ENCODE results near the gene KDM6A. TPM values are rescaled to one million over a fixed set of nuclear protein-coding genes. Genes with fewer than 3 reads are reported as not detected.

KDM6A gene
- polyA plus RNA-seq, 1 donor from 2014 or later = 25.1 TPM

DNA sequence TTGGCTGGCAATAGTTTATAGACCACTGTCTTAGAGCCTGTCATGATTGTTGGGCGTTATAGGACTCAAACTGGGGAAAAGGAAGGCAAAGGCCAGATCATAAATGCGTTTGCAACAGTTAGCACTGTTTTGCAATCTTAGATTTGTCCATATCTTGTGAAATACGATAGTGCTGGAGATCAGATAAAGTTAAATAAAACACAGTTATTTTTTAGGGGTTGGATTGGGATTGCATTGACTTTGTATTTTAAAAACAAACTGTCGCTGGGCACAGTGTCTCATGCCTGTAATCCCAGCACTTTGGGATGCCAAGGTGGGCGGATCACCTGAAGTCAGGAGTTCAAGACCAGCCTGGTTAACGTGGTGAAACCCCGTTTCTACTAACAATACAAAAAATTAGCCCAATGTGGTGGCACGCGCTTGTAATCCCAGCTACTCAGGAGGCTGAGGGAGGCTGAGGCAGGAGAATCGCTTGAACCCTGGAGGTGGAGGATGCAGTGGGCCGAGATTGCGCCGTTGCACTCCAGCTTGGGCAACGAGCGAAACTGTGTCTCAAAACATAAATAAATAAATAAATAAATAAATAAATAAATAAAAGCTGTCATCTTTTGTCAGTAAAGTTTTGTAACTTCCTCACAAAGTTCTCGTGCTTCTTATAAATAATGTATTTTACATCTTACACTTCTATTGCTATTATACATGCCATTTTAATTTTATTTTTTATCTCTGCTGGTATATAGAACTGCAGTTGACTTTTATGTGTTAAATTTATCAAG lies 117.2 kb downstream of the KDM6A start:
- no peak overlapping the region for H3K4me2 ChIP-seq (ENCODE audit: low read length)
- no peaks in the 10 kb centered on the region for H3K79me2 ChIP-seq (replicated peaks; ENCODE audit: insufficient read depth, low read length)
- H3K9ac ChIP-seq (ENCODE audit: low read length) = no peak overlapping the region
- TF ChIP-seq, protein P1, sequence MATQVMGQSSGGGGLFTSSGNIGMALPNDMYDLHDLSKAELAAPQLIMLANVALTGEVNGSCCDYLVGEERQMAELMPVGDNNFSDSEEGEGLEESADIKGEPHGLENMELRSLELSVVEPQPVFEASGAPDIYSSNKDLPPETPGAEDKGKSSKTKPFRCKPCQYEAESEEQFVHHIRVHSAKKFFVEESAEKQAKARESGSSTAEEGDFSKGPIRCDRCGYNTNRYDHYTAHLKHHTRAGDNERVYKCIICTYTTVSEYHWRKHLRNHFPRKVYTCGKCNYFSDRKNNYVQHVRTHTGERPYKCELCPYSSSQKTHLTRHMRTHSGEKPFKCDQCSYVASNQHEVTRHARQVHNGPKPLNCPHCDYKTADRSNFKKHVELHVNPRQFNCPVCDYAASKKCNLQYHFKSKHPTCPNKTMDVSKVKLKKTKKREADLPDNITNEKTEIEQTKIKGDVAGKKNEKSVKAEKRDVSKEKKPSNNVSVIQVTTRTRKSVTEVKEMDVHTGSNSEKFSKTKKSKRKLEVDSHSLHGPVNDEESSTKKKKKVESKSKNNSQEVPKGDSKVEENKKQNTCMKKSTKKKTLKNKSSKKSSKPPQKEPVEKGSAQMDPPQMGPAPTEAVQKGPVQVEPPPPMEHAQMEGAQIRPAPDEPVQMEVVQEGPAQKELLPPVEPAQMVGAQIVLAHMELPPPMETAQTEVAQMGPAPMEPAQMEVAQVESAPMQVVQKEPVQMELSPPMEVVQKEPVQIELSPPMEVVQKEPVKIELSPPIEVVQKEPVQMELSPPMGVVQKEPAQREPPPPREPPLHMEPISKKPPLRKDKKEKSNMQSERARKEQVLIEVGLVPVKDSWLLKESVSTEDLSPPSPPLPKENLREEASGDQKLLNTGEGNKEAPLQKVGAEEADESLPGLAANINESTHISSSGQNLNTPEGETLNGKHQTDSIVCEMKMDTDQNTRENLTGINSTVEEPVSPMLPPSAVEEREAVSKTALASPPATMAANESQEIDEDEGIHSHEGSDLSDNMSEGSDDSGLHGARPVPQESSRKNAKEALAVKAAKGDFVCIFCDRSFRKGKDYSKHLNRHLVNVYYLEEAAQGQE (IDR thresholded peaks at IDR 0.05; ENCODE audit: borderline replicate concordance) = no peak
- no peak for TF ChIP-seq MXI1 (conservative IDR thresholded peaks at IDR 0.05; ENCODE audit: poor library complexity, severe bottlenecking)
- no peaks in the 10 kb centered on the region for H3K27me3 ChIP-seq (ENCODE audit: insufficient read depth, low read depth, low read length)
- no peak overlapping the region for H2AFZ ChIP-seq (ENCODE audit: low read depth, low read length)
- no peaks in the 10 kb centered on the region for H3K9me2 ChIP-seq (ENCODE audit: insufficient read depth, low read length)
- no peak overlapping the region for H3K27ac ChIP-seq (ENCODE audit: low read length)
- H3K4me3 ChIP-seq (ENCODE audit: low read length) = no peak overlapping the region
- no peaks in the 10 kb centered on the region for H3K36me3 ChIP-seq (ENCODE audit: insufficient read depth, low read length)
- no peaks in the 10 kb centered on the region for H4K20me1 ChIP-seq (ENCODE audit: insufficient read depth)
- H3F3A ChIP-seq (ENCODE audit: insufficient read depth, low read length, poor library complexity, severe bottlenecking) = no peaks in the 10 kb centered on the region
- H3K9me3 ChIP-seq (ENCODE audit: low read length) = no peaks in the 10 kb centered on the region

DNA sequence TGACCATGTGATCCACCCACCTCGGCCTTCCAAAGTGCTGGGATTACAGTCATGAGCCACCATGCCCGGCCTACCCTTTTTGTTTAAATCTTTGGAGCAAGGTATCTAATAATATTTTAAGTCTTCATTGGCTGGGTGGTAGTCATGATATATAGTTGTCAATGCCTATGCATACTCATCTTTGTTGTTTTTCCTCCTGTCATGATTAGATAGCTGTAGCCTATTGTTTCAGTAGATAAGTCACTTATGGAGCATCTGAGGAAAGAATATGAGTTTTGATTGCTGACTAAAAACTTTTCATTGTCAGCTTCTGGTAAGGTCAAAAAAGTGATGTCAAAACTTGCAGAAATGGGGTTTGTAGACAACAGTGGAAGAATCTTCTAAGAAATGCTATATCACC lies 119.8 kb downstream of the KDM6A start:
- Histone ChIP-seq H3F3A (ENCODE audit: insufficient read depth, low read length, poor library complexity, severe bottlenecking) (no peaks in the 10 kb centered on the region), H3K27ac (ENCODE audit: low read length) (no peak overlapping the region), H4K20me1 (ENCODE audit: insufficient read depth) (no peaks in the 10 kb centered on the region), H3K9ac (ENCODE audit: low read length) (no peak overlapping the region), H3K79me2 (replicated peaks; ENCODE audit: insufficient read depth, low read length) (no peaks in the 10 kb centered on the region), H2AFZ (ENCODE audit: low read depth, low read length) (no peak overlapping the region), H3K4me3 (ENCODE audit: low read length) (no peak overlapping the region), H3K27me3 (ENCODE audit: insufficient read depth, low read depth, low read length) (no peaks in the 10 kb centered on the region), H3K9me2 (ENCODE audit: insufficient read depth, low read length) (no peaks in the 10 kb centered on the region), H3K4me2 (ENCODE audit: low read length) (no peak overlapping the region), H3K9me3 (ENCODE audit: low read length) (no peaks in the 10 kb centered on the region), H3K36me3 (ENCODE audit: insufficient read depth, low read length) (no peaks in the 10 kb centered on the region)
- TF ChIP-seq TAF1 (IDR thresholded peaks at IDR 0.05; ENCODE audit: low read depth) = no peak

DNA sequence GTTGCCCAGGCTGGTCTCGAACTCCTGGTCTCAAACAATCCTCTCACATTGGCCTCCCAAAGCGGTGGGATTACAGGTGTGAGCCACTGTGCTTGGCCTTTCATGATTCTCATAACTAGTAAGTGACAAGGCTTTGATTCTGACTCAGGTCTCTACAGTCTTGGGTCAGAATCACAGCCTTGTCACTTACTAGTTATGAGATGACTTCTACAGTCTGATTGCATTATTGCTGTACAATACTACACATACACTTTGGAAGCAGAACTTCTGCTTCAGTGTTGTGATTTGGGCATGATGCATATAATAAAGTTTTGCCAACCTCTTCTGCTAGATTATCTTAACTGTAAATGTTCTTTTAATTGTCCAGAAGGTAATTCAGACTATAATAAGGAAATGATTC lies 123.3 kb downstream of the KDM6A start:
- no peaks in the 10 kb centered on the region for H3K9me2 ChIP-seq (ENCODE audit: insufficient read depth, low read length)
- H3K79me2 ChIP-seq (replicated peaks; ENCODE audit: insufficient read depth, low read length) = no peaks in the 10 kb centered on the region
- no peaks in the 10 kb centered on the region for H3K9me3 ChIP-seq (ENCODE audit: low read length)
- no peaks in the 10 kb centered on the region for H4K20me1 ChIP-seq (ENCODE audit: insufficient read depth)
- H3K9ac ChIP-seq (ENCODE audit: low read length) = no peak overlapping the region
- no peaks in the 10 kb centered on the region for H3F3A ChIP-seq (ENCODE audit: insufficient read depth, low read length, poor library complexity, severe bottlenecking)
- TF ChIP-seq MXI1 (conservative IDR thresholded peaks at IDR 0.05; ENCODE audit: poor library complexity, severe bottlenecking) = no peak
- TF ChIP-seq EP300 (conservative IDR thresholded peaks at IDR 0.05; ENCODE audit: poor library complexity, severe bottlenecking) = no peak
- TF ChIP-seq POLR2AphosphoS5 (IDR thresholded peaks at IDR 0.05) = no peak
- TF ChIP-seq SMC3 (conservative IDR thresholded peaks at IDR 0.05; ENCODE audit: poor library complexity) = no peak
- no peak for TF ChIP-seq RAD21 (conservative IDR thresholded peaks at IDR 0.05)
- TF ChIP-seq, protein P1 (IDR thresholded peaks at IDR 0.05; ENCODE audit: borderline replicate concordance) = no peak
- TF ChIP-seq, protein P2, sequence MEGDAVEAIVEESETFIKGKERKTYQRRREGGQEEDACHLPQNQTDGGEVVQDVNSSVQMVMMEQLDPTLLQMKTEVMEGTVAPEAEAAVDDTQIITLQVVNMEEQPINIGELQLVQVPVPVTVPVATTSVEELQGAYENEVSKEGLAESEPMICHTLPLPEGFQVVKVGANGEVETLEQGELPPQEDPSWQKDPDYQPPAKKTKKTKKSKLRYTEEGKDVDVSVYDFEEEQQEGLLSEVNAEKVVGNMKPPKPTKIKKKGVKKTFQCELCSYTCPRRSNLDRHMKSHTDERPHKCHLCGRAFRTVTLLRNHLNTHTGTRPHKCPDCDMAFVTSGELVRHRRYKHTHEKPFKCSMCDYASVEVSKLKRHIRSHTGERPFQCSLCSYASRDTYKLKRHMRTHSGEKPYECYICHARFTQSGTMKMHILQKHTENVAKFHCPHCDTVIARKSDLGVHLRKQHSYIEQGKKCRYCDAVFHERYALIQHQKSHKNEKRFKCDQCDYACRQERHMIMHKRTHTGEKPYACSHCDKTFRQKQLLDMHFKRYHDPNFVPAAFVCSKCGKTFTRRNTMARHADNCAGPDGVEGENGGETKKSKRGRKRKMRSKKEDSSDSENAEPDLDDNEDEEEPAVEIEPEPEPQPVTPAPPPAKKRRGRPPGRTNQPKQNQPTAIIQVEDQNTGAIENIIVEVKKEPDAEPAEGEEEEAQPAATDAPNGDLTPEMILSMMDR (IDR thresholded peaks at IDR 0.05; ENCODE audit: poor library complexity, severe bottlenecking) = no peak
- no peaks in the 10 kb centered on the region for H3K36me3 ChIP-seq (ENCODE audit: insufficient read depth, low read length)
- no peak overlapping the region for H2AFZ ChIP-seq (ENCODE audit: low read depth, low read length)
- H3K4me2 ChIP-seq (ENCODE audit: low read length) = no peak overlapping the region
- no peak overlapping the region for H3K4me3 ChIP-seq (ENCODE audit: low read length)
- no peak overlapping the region for H3K27ac ChIP-seq (ENCODE audit: low read length)
- H3K27me3 ChIP-seq (ENCODE audit: insufficient read depth, low read depth, low read length) = no peaks in the 10 kb centered on the region

All from neural cell (in vitro differentiated cells).